ENCODE results near the gene IKZF2.
A peak's percentile ranks its signal among the peaks of the same experiment; 100 is the strongest.

IKZF2 gene

DNA sequence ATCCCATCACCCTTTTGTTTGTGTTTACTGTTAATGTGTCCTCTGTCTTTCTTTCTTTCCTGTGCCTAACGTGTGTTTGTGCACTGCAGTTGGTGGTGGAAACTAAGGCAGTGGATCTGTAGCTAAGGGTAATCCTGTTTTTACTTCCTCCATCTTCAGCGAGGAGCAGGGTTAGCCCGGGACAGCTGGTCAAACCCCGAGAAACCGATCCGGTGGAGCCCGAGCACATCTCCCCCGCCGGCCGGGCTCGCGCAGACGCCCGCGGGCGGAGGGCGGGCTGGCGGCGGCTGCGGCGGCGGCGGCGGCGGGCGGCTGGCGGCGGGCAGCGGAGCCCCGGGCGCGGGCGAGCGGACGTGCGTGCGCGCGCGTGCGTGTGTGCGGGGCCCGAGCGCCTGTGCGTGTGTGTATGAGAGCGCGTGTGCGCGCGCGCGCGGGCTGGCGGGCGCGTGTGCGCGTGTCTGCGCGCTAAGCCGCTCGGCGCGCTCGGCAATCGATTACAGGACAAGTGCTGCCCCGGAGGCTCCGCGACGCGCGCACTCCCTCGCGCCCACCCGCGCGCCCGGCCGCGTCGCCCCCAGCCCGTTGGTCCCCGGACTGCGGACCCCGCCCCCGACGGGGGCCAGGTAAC, at the start of gene IKZF2:
IKZF2 (minus strand) TSS at position 176 of the 628 bp plus-strand sequence. CDS start 2,983 bp downstream, outside the sequence.
- peak within 1 kb of the TSS; percentile 88 for H3K4me3 ChIP-seq (ENCODE audit: low read depth, low read length)
- DNase-seq (ENCODE audit: low read depth) = peak; percentile 89
- TF ChIP-seq POLR2A (IDR thresholded peaks at IDR 0.05; ENCODE audit: extremely low read depth, insufficient read length) = peak; percentile 15
- peak; percentile 73; the same call in 1 of the 2 replicates for TF ChIP-seq MYC (IDR thresholded peaks at IDR 0.05; ENCODE audit: low read depth, low read length)
- TF ChIP-seq, protein P1, sequence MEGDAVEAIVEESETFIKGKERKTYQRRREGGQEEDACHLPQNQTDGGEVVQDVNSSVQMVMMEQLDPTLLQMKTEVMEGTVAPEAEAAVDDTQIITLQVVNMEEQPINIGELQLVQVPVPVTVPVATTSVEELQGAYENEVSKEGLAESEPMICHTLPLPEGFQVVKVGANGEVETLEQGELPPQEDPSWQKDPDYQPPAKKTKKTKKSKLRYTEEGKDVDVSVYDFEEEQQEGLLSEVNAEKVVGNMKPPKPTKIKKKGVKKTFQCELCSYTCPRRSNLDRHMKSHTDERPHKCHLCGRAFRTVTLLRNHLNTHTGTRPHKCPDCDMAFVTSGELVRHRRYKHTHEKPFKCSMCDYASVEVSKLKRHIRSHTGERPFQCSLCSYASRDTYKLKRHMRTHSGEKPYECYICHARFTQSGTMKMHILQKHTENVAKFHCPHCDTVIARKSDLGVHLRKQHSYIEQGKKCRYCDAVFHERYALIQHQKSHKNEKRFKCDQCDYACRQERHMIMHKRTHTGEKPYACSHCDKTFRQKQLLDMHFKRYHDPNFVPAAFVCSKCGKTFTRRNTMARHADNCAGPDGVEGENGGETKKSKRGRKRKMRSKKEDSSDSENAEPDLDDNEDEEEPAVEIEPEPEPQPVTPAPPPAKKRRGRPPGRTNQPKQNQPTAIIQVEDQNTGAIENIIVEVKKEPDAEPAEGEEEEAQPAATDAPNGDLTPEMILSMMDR (IDR thresholded peaks at IDR 0.05; ENCODE audit: low read depth, low read length) = no peak
- TF ChIP-seq, protein P2, sequence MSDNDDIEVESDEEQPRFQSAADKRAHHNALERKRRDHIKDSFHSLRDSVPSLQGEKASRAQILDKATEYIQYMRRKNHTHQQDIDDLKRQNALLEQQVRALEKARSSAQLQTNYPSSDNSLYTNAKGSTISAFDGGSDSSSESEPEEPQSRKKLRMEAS (IDR thresholded peaks at IDR 0.05; ENCODE audit: low read depth, low read length) = no peak; the same call in 1 of the 2 replicates

DNA sequence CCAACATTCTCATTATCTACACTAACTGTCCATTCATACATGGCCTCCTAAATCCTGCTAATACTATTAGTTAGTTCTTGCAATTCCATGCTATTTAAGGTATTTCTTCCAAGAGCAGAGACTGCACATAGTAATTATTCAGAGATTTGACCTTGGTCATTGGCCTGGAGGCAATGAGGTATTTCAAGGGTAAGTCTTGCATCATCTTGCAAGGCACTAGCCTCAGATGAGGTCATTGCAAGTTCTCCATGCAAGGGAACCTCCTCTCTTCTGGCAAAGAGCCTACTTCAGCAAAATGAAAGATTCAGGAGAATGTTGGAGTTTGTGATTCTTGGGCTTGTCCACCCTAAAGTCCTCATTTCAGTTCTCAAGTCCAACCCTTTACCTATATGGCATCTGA, 48.5 kb upstream of the IKZF2 start:
- no peak overlapping the region for H3K4me3 ChIP-seq (ENCODE audit: low read depth, low read length)
- DNase-seq (ENCODE audit: low read depth) = peak; percentile 5
- TF ChIP-seq MYC (IDR thresholded peaks at IDR 0.05; ENCODE audit: low read depth, low read length) (no peak), POLR2A (IDR thresholded peaks at IDR 0.05; ENCODE audit: extremely low read depth, insufficient read length) (no peak)
- TF ChIP-seq, protein P2 (IDR thresholded peaks at IDR 0.05; ENCODE audit: low read depth, low read length) = no peak
- TF ChIP-seq, protein P1 (IDR thresholded peaks at IDR 0.05; ENCODE audit: low read depth, low read length) = no peak

DNA sequence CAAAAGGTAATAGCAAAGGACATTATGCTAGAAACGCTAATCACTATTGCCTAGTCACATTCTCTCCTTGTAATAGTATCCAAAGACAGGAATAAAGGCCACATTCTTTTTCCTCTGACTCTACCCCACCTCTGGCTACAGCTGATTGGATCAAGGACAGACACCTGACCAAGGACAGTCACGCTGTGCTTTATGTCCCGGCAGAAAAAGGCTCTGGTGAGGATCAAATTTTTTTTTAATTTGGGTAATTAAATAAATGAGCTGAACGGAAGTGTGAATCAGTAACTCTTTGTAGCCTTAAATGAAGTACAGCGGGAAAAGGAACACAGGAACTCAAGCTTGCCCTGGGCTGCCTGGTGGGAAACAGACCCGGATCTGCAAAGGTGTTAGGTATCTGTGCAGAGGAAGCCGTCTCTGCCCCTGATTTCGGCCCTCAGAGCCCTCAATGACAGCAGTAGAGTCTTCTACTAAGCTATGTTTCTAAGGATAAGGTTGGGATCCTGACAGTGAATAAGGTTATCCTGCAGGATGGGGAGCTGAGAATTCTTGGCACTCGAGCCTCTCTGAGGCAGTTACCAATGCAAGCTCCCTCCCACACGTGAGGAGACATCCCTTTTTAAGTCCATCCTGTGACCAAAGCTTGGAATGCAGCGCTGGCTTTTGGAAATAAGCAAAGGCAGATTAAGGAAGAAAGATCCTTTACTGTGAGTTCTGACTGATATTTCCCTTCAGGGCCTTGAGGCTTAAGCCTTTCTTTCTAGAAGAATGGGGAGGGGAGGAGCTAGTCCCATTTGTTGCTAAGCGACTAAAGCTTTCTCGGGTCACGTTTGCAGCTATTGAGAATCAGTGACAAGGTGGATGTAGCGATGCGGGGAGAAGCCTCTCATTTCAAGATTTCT, 37.8 kb upstream of the IKZF2 start:
- DNase-seq (ENCODE audit: low read depth) = no peak
- no peak overlapping the region for H3K4me3 ChIP-seq (ENCODE audit: low read depth, low read length)
- no peak for TF ChIP-seq POLR2A (IDR thresholded peaks at IDR 0.05; ENCODE audit: extremely low read depth, insufficient read length)

DNA sequence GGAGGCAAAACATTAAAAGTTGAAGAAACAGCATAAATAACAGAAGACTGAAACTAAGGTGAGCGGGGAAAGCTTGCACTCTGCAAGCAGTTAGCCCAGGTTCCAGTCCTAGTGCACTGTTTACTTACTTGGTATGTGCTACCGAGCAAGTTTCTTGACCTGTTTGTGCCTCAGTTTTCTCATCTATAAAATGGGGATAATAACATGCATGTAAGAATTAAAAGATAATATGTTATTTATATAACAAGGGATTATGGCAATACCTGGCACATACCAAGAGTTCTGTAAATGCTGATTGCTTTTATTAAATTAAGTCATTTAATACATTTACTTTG, 37.1 kb upstream of the IKZF2 start:
- TF ChIP-seq MYC (IDR thresholded peaks at IDR 0.05; ENCODE audit: low read depth, low read length) (no peak), POLR2A (IDR thresholded peaks at IDR 0.05; ENCODE audit: extremely low read depth, insufficient read length) (no peak)
- TF ChIP-seq, protein P1 (IDR thresholded peaks at IDR 0.05; ENCODE audit: low read depth, low read length) = no peak
- TF ChIP-seq, protein P2 (IDR thresholded peaks at IDR 0.05; ENCODE audit: low read depth, low read length) = no peak
- no peak for DNase-seq (ENCODE audit: low read depth)
- no peak overlapping the region for H3K4me3 ChIP-seq (ENCODE audit: low read depth, low read length)

DNA sequence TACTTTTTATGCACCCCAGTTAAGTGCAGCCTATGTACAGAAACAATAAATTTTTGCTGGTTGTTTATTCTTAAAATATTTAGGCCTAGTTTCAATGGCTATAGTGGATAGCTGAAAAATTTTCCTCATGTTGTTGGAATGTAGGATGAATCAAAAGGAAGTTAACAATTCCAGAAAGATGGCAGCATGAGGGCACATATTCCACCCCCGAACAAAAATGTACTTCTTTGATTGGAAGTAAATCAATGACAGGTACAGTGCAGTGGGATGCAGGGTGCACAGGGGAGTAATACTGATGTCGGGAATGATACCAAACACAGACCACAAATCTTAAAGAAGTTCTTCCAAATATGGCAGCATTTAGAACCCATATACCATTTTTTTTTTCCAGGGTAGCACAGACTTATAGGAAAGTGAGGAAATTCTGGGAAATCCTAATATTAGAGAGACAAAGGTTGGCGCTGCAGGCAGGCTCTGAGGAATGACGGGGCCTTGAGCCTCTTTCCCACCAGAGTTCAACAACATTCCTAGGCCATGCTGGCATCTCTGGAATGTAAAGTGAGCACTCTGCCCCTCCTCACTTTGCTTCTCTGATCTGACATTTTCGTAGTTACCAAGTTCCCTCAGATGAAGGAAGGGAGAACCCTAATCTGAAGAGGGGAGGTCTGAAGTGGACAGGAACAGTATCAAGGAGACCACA, 36.6 kb upstream of the IKZF2 start:
- TF ChIP-seq MYC (IDR thresholded peaks at IDR 0.05; ENCODE audit: low read depth, low read length) = no peak
- TF ChIP-seq, protein P1 (IDR thresholded peaks at IDR 0.05; ENCODE audit: low read depth, low read length) = no peak
- TF ChIP-seq, protein P2 (IDR thresholded peaks at IDR 0.05; ENCODE audit: low read depth, low read length) = no peak
- no peak for TF ChIP-seq POLR2A (IDR thresholded peaks at IDR 0.05; ENCODE audit: extremely low read depth, insufficient read length)
- H3K4me3 ChIP-seq (ENCODE audit: low read depth, low read length) = no peak overlapping the region
- DNase-seq (ENCODE audit: low read depth) = no peak

DNA sequence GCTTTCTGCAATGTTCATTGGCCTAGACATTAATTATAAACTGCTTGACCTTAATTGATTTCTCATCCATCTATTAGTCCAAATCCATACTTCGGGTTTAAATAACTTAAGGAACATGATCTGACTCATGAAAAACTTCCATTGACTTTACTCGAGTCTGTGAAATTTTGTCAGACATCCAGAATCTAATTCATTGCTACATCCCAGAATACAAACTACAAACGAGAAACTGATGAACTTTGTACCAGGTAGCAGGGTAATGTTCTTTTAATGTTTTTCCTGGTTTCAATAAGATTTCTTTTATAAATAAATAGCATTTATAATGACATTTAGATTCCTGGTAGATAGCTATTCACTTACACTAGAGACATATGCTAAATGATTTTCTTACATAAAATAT, 36.0 kb upstream of the IKZF2 start:
- TF ChIP-seq, protein P2 (IDR thresholded peaks at IDR 0.05; ENCODE audit: low read depth, low read length) = no peak
- TF ChIP-seq POLR2A (IDR thresholded peaks at IDR 0.05; ENCODE audit: extremely low read depth, insufficient read length) = no peak
- TF ChIP-seq MYC (IDR thresholded peaks at IDR 0.05; ENCODE audit: low read depth, low read length) = no peak
- TF ChIP-seq, protein P1 (IDR thresholded peaks at IDR 0.05; ENCODE audit: low read depth, low read length) = no peak
- no peak for DNase-seq (ENCODE audit: low read depth)
- no peak overlapping the region for H3K4me3 ChIP-seq (ENCODE audit: low read depth, low read length)
